IMR-90 (cell line): ENCODE measurements around the gene TAAR2. TPM values are rescaled to one million over a fixed set of nuclear protein-coding genes. Genes with fewer than 3 reads are reported as not detected.

Experiments used
- ATAC-seq: fragments of 200-7000 bp; cut with Tn5 transposase; 2 replicates; pipeline ENCODE4 v1.9.1; 2020; ENCODE audit warnings: low read depth, mild to moderate bottlenecking, moderate library complexity
- BruUV-seq: library from RNA; stranded (reverse); fragments of 400-500 nt; replicated peaks from 2 replicates; lab custom pipeline; 2021; lab: Mats Ljungman, UMichigan
- CTCF ChIA-PET: fragments of 300-600 bp; formaldehyde crosslinking; extraction: SDS; loops from one replicate; lab custom pipeline; 2021; ENCODE audit warnings: antibody characterized with exemption; lab: Yijun Ruan, JAX
- POLR2A ChIA-PET: fragments of 300-600 bp; sonication (Branson Sonifier 250); formaldehyde crosslinking; loops from one replicate; lab custom pipeline; 2022; ENCODE audit warnings: antibody characterized with exemption; ENCODE audit not compliant: unreplicated experiment; lab: Charles Lee
- DNase-seq: peaks from one replicate; pipeline ENCODE4 v3.0.0; 2013
- H2AFZ ChIP-seq: replicated peaks from 2 replicates; pipeline ENCODE3; 2013; ENCODE audit warnings: low read length, mild to moderate bottlenecking; ENCODE audit not compliant: poor library complexity
- H2AK5ac ChIP-seq: 2 replicates; pipeline ENCODE4 v1.6.1; 2013; ENCODE audit warnings: low read depth, low read length, inconsistent platforms
- H2AK9ac ChIP-seq: replicated peaks from 2 replicates; pipeline ENCODE3; 2013; ENCODE audit warnings: mild to moderate bottlenecking, low read depth, low read length, moderate library complexity; ENCODE audit not compliant: poor library complexity
- H2BK120ac ChIP-seq: 2 replicates; pipeline ENCODE4 v1.6.1; 2013; ENCODE audit warnings: low read depth, low read length, inconsistent platforms
- H2BK15ac ChIP-seq: 3 replicates; pipeline ENCODE4 v1.6.1; 2013; ENCODE audit warnings: low read depth, low read length, inconsistent platforms
- H2BK20ac ChIP-seq: 2 replicates; pipeline ENCODE4 v1.6.1; 2013; ENCODE audit warnings: low read depth, mild to moderate bottlenecking, inconsistent platforms, low read length, moderate library complexity
- H2BK5ac ChIP-seq: 2 replicates; pipeline ENCODE4 v1.6.1; 2013; ENCODE audit warnings: mild to moderate bottlenecking, low read depth, low read length, inconsistent platforms; ENCODE audit not compliant: poor library complexity, severe bottlenecking
- H3K14ac ChIP-seq: replicated peaks from 2 replicates; pipeline ENCODE4 v1.6.1; 2013; ENCODE audit warnings: low read depth, low read length, inconsistent platforms
- H3K18ac ChIP-seq: 2 replicates; pipeline ENCODE4 v1.6.1; 2013; ENCODE audit warnings: low read depth, low read length, control low read depth
- H3K23ac ChIP-seq: 2 replicates; pipeline ENCODE4 v1.6.1; 2013; ENCODE audit warnings: low read depth, low read length, inconsistent platforms
- H3K27ac ChIP-seq: 2 replicates; pipeline ENCODE4 v1.5.1; 2013; ENCODE audit warnings: mild to moderate bottlenecking, control low read depth, low read length; ENCODE audit not compliant: insufficient read depth
- H3K27me3 ChIP-seq: 2 replicates; pipeline ENCODE4 v1.6.1; 2013; ENCODE audit warnings: low read length; ENCODE audit not compliant: control insufficient read depth, insufficient read depth
- H3K36me3 ChIP-seq: 2 replicates; pipeline ENCODE4 v1.6.1; 2013; ENCODE audit warnings: low read length, mixed read lengths; ENCODE audit not compliant: control insufficient read depth, insufficient read depth
- H3K4ac ChIP-seq: 2 replicates; pipeline ENCODE4 v1.6.1; 2013; ENCODE audit warnings: low read depth, low read length, inconsistent platforms
- H3K4me1 ChIP-seq: 2 replicates; pipeline ENCODE4 v1.6.1; 2013; ENCODE audit warnings: low read length, mixed read lengths; ENCODE audit not compliant: control insufficient read depth, insufficient read depth
- H3K4me2 ChIP-seq: 2 replicates; pipeline ENCODE4 v1.6.1; 2013; ENCODE audit warnings: low read depth, mild to moderate bottlenecking, control low read depth, low read length, moderate library complexity
- H3K4me3 ChIP-seq: 2 replicates; pipeline ENCODE4 v1.5.1; 2013; ENCODE audit warnings: low read depth, mild to moderate bottlenecking, control low read depth, low read length, moderate library complexity; ENCODE audit not compliant: insufficient read depth
- H3K56ac ChIP-seq: 2 replicates; pipeline ENCODE4 v1.6.1; 2013; ENCODE audit warnings: low read length, inconsistent platforms; ENCODE audit not compliant: insufficient read depth; ENCODE audit errors: extremely low read depth
- H3K79me1 ChIP-seq, 2 experiments: 2 replicates each; pipeline ENCODE4 v1.6.1; 2013; ENCODE audit warnings: low read length in 2 of 2, inconsistent platforms in 1 of 2, low read depth in 1 of 2
- H3K9ac ChIP-seq: 2 replicates; pipeline ENCODE4 v1.6.1; 2013; ENCODE audit warnings: low read depth, low read length, control low read depth
- H3K9me1 ChIP-seq: 2 replicates; pipeline ENCODE4 v1.6.1; 2013; ENCODE audit warnings: low read length, inconsistent platforms; ENCODE audit not compliant: insufficient read depth
- H3K9me3 ChIP-seq: 2 replicates; pipeline ENCODE4 v1.6.1; 2013; ENCODE audit warnings: low read length; ENCODE audit not compliant: control insufficient read depth, insufficient read depth
- H4K20me1 ChIP-seq: 2 replicates; pipeline ENCODE4 v1.6.1; 2013; ENCODE audit warnings: low read length, inconsistent platforms; ENCODE audit not compliant: insufficient read depth
- H4K5ac ChIP-seq: 2 replicates; pipeline ENCODE4 v1.6.1; 2013; ENCODE audit warnings: mild to moderate bottlenecking, low read depth, low read length, control low read depth
- H4K8ac ChIP-seq, 2 experiments: 2 replicates each; pipeline ENCODE4 v1.6.1; 2013; ENCODE audit warnings: low read depth in 2 of 2, low read length in 2 of 2, control low read depth in 1 of 2, inconsistent platforms in 1 of 2
- H4K91ac ChIP-seq: 2 replicates; pipeline ENCODE4 v1.6.1; 2013; ENCODE audit warnings: low read depth, low read length, inconsistent platforms; ENCODE audit not compliant: insufficient read depth
- BHLHE40 ChIP-seq: fragments of 150-350 bp; IDR thresholded peaks from 2 replicates; pipeline ENCODE4 v1.6.1; 2016; ENCODE audit warnings: mild to moderate bottlenecking, low read depth, low read length
- CEBPB ChIP-seq: IDR thresholded peaks from 2 replicates; pipeline ENCODE4 v1.6.1; 2012; ENCODE audit warnings: low read depth, low read length, improper control_type of control experiment
- CHD1 ChIP-seq: IDR thresholded peaks from 2 replicates; pipeline ENCODE4 v1.6.1; 2012; ENCODE audit warnings: low read depth, low read length, improper control_type of control experiment
- CTCF ChIP-seq: conservative IDR thresholded peaks from 2 replicates; pipeline ENCODE4 v1.5.1; 2012; ENCODE audit warnings: mild to moderate bottlenecking, low read depth, low read length, improper control_type of control experiment
- ELK1 ChIP-seq: fragments of 150-350 bp; IDR thresholded peaks from 2 replicates; pipeline ENCODE4 v1.6.1; 2016; ENCODE audit warnings: low read depth, mild to moderate bottlenecking, low read length, moderate library complexity, borderline replicate concordance
- FOS ChIP-seq: fragments of 150-350 bp; IDR thresholded peaks from 2 replicates; pipeline ENCODE4 v1.6.1; 2016; ENCODE audit warnings: low read depth, low read length
- MAFK ChIP-seq: IDR thresholded peaks from 2 replicates; pipeline ENCODE4 v1.6.1; 2012; ENCODE audit warnings: low read depth, low read length, improper control_type of control experiment
- MAZ ChIP-seq: IDR thresholded peaks from 2 replicates; pipeline ENCODE4 v1.6.1; 2012; ENCODE audit warnings: low read depth, mild to moderate bottlenecking, low read length, improper control_type of control experiment, moderate library complexity, borderline replicate concordance
- MXI1 ChIP-seq: IDR thresholded peaks from 2 replicates; pipeline ENCODE4 v1.6.1; 2012; ENCODE audit warnings: low read depth, mild to moderate bottlenecking, low read length, moderate library complexity, borderline replicate concordance
- NFE2L2 ChIP-seq: fragments of 150-350 bp; IDR thresholded peaks from 2 replicates; pipeline ENCODE4 v1.6.1; 2016; ENCODE audit warnings: low read depth, mild to moderate bottlenecking, low read length
- POLR2A ChIP-seq: IDR thresholded peaks from 2 replicates; pipeline ENCODE4 v1.6.1; 2012; ENCODE audit warnings: mild to moderate bottlenecking, low read depth, low read length
- RAD21 ChIP-seq: IDR thresholded peaks from 2 replicates; pipeline ENCODE4 v1.6.1; 2012; ENCODE audit warnings: low read length, improper control_type of control experiment
- RCOR1 ChIP-seq: IDR thresholded peaks from 2 replicates; pipeline ENCODE4 v1.6.1; 2012; ENCODE audit warnings: mild to moderate bottlenecking, low read length, improper control_type of control experiment; ENCODE audit not compliant: insufficient replicate concordance
- RFX5 ChIP-seq: IDR thresholded peaks from 2 replicates; pipeline ENCODE4 v1.8.0; 2012; ENCODE audit warnings: low read depth, mild to moderate bottlenecking, low read length, moderate library complexity
- SMC3 ChIP-seq: fragments of 150-350 bp; IDR thresholded peaks from 2 replicates; pipeline ENCODE4 v1.6.1; 2016; ENCODE audit warnings: low read depth, mild to moderate bottlenecking, antibody characterized with exemption, low read length, moderate library complexity
- USF2 ChIP-seq: fragments of 150-350 bp; IDR thresholded peaks from 2 replicates; pipeline ENCODE4 v1.6.1; 2017; ENCODE audit warnings: mild to moderate bottlenecking, antibody characterized with exemption, low read length, low read depth
- WGBS, 2 experiments: methylation state at CpG; one replicate each; pipeline versions ENCODE4 v1.1.5 to v1.1.7; 2013; ENCODE audit warnings: missing lambda C conversion rate in 2 of 2; ENCODE audit not compliant: insufficient read length in 1 of 2; ENCODE audit errors: extremely low coverage in 2 of 2; 5-methylcytosine and 5-hydroxymethylcytosine counted together
- dilution Hi-C: fragments of 300-500 bp; cut with HindIII; formaldehyde crosslinking; loops from one replicate; pipeline ENCODE4 v1.14.3; 2018; ENCODE audit warnings: low sequenced_read_pairs; ENCODE audit not compliant: unreplicated experiment
- in situ Hi-C: fragments of 300-500 bp; cut with MboI; formaldehyde crosslinking; loops from 3 replicates; pipeline ENCODE4 v1.14.3; 2019; ENCODE audit warnings: low sequenced_read_pairs, inconsistent platforms, mixed read lengths
- intact Hi-C: fragments of 100-400 bp; cut with micrococcal nuclease; formaldehyde crosslinking; loops from 2 replicates; pipeline ENCODE4 v1.10.0; 2022
- polyA plus RNA-seq, 3 experiments: library from polyadenylated mRNA; depleted of rRNA; stranded (reverse); fragments of >200 nt; gene quantifications; 2 replicates each; pipeline ENCODE4 v1.2.3, GENCODE V29; 2012; ENCODE audit warnings: low replicate concordance in 1 of 3
- total RNA-seq: library from RNA; depleted of rRNA; stranded (reverse); fragments of >200 nt; gene quantifications from 2 replicates; pipeline ENCODE4 v1.2.3, GENCODE V29; 2012

Gene TAAR2
- total and polyA plus RNA-seq, 2 of the 4 experiments (the other 2 are of a cell fraction): not detected

GRCh38 chr6:132633362-132633761 is 9.3 kb upstream of the TAAR2 start:
- H3K4me2 ChIP-seq: no peak overlapping the region
- CTCF ChIA-PET: no interaction called here

More at GRCh38 chr6:132633362-132633761, 9.3 kb upstream of the TAAR2 start:
- H3K36me3 ChIP-seq: no peaks in the 10 kb centered on the region
- H3K56ac ChIP-seq: no peak overlapping the region
- in situ Hi-C loops (no loop called here), dilution Hi-C loops (no loop called here), intact Hi-C loops (no loop called here)
- no peak overlapping the region for H3K4me3 ChIP-seq
- no peak overlapping the region for H2AK9ac ChIP-seq
- no peak overlapping the region for H3K4ac ChIP-seq
- H3K14ac ChIP-seq: no peak overlapping the region
- no peak overlapping the region for H3K9ac ChIP-seq
- no peak overlapping the region for H4K5ac ChIP-seq
- no peaks in the 10 kb centered on the region for H4K20me1 ChIP-seq
- BruUV-seq: no TSS peak
- ATAC-seq: no peak
- H4K91ac ChIP-seq: no peak overlapping the region
- no peak overlapping the region for H3K27ac ChIP-seq
- no peak overlapping the region for H2AK5ac ChIP-seq
- no peak overlapping the region for H2BK15ac ChIP-seq
- no peak overlapping the region for H2BK20ac ChIP-seq
- H3K27me3 ChIP-seq: peaks cover 28% of the 10 kb centered on the region
- DNase-seq: no peak
- H2AFZ ChIP-seq: peak overlapping the region; percentile 44
- H3K23ac ChIP-seq: no peak overlapping the region
- H2BK120ac ChIP-seq: no peak overlapping the region
- 44% methylated on average over 1 of the region's 2 CpGs; no CpG with 5 or more reads in 1 of the 2 experiments for WGBS, 2 experiments
- no peaks in the 10 kb centered on the region for H3K9me1 ChIP-seq
- POLR2A ChIA-PET: no interaction called here
- H3K4me1 ChIP-seq: no peaks in the 10 kb centered on the region
- TF ChIP-seq USF2 (no peak), NFE2L2 (no peak), RFX5 (no peak), CEBPB (no peak), RCOR1 (no peak), RAD21 (no peak), MAFK (no peak), FOS (no peak), BHLHE40 (no peak), POLR2A (no peak), SMC3 (no peak), CHD1 (no peak), MAZ (no peak), ELK1 (no peak), CTCF (no peak), MXI1 (no peak)
- no peaks in the 10 kb centered on the region for H3K79me1 ChIP-seq
- no peak overlapping the region for H2BK5ac ChIP-seq
- no peak overlapping the region for H4K8ac ChIP-seq
- no peaks in the 10 kb centered on the region for H3K9me3 ChIP-seq
- no peak overlapping the region for H3K18ac ChIP-seq
